Dermis microvascular lymphatic vessel endothelial cell (primary cell): ENCODE measurements around the gene TKFC. TPM values are rescaled to one million over a fixed set of nuclear protein-coding genes. Genes with fewer than 3 reads are reported as not detected.
A peak's percentile ranks its signal among the peaks of the same experiment; 100 is the strongest.
"Not testable (repeated sequence)": the region's sequence is repeated elsewhere in the genome, so short reads cannot be mapped to it uniquely, and the experiment has no call there.

Experiments used
- DNase-seq, 2 donors: peaks; one replicate each; pipeline versions ENCODE4 v3.0.0 to v3.0.0-alpha.2; 2010; ENCODE audit warnings: low read depth in 2 of 2
- total RNA-seq: library from RNA; depleted of rRNA; stranded (reverse); fragments of >200 nt; gene quantifications from 2 replicates; pipeline ENCODE4 v1.2.1, GENCODE V29; 2014

TKFC gene
- total RNA-seq, 1 donor from 2014 or later: 13.2 TPM

GRCh38 chr11:61369372-61370348 lies 36.6 kb downstream of the TKFC start:
- no peak for DNase-seq

DNA sequence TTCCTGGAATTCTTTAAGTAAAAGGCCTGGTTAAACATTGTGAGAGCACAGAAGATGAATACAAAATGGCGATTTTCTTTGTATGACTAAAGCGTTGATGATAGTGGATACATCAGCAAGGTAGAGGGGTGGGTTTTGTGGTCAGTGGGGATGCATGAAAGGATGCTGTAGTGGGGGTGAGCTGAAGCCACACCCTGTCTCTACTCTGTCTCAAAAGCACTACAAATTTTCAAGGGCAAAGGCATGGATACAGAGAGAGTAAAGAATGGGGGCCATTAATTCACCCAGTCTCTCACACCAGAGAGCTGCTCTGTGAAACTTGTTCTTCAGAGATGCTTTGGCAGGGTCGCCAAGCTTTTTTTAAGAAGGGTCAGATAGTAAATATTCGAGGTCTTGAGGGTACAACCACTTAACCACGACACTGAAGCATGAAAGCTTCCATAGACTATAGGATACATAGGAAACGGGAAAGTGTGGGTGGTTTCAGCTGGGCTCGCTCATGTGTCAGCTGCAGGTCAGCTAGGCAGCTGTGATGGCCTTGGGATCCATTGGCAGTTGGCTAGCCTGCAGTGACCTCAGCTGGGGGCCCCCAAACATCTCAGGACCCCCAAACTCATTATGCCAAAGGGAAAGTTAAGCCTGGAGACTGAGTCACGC lies 37.4 kb downstream of the TKFC start:
- no peak for DNase-seq

GRCh38 chr11:61372659-61373420 lies 39.8 kb downstream of the TKFC start:
- no peak for DNase-seq

GRCh38 chr11:61375761-61376108 lies 42.7 kb downstream of the TKFC start:
- no peak for DNase-seq

- DNase-seq: no peak
These were observed 44.6 kb downstream of the TKFC start for GRCh38 chr11:61377461-61378160.

DNA sequence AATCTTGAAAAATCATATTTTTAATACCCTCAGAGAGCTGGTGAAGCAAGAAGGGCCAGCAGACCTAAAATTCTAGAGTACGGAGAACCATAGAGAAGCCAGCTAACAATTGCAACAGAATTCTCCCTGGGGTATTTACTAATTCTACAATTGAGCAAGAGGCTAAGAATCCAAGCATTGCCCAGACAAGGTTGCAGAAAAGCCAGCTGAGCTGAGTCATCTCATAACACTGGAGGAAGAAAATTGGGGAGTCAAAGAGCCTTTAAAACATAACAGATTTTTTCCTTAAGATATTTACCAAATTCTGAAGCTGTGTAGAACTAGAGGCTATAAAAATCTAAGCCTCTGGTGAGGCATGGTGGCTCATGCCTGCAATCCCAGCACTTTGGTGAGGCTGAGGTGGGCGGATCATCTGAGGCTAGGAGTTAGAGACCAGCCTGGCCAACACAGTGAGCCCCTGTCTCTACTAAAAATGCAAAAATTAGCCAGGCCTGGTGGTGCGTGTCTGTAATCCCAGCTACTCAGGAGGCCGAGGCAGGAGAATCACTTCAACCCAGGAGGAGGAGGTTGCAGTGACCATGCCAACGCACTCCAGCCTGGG lies 45.8 kb downstream of the TKFC start:
- no peak for DNase-seq

- DNase-seq: no peak
These were observed 47.9 kb downstream of the TKFC start for GRCh38 chr11:61380884-61381283.

DNA sequence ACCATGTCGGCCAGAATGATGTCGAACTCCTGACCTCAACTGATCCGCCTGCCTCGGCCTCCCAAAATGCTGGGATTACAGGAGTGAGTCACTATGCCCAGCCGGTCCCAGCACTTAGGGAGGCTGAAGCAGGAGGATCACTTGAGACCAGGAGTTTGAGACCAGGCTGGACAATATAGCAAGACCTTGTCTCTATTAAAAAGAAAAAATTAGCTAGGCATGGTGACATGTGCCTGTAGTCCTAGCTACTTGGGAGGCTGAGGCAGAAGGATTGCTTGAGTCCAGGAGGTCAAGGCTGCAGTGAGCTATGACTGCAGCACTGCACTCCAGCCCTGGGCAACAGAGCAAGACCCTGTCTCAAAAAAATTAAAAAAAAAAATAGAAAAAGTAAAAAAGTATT lies 50.8 kb downstream of the TKFC start:
- not testable (repeated sequence) for DNase-seq

DNA sequence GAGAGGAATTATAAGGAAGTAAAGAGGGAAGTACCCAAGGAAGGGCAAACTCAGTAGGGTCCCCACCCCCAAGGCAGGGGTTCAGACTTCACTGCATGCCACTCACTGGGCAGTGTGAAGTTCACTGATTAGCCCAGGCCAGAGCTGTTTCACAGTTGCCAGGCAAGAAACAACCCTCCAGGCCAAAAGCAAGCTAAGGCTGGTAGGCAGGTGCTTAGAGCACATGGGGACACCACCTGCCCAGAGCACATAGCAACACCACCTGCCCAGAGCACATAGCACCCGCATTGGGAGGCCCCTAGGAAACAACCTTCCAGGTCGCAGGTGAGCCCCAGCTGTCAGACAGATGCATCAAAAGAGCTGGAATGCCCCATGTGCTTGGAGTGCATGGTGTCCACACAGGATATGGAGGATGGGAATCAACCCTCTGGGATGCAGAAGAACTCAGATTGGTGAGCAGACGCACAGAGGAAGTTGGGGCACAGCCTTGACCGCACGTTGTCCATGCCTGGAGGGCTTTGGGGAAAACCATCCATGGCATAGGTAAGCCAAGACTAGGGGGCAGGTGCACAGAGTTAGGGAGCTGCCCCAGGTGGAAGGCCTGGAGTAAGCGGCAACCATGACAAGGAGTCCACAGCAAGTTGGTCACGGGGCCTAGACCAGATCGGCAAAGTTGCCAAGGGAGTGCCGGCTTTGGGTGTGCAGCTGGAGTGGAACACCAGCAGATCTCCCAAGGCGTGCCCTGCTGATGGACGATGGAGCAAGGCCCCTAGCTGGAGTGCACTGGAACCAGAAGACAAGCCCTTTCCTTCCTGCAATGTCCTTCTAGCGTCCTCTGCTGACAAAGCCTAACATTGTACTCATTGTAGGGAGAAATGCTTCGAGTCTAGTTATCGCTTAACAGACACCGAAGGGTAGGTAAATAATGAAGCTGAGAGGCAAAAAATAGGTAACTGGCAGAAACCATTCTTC lies 51.5 kb downstream of the TKFC start:
- peak in 1 of 2 donors; percentile 35 for DNase-seq

DNA sequence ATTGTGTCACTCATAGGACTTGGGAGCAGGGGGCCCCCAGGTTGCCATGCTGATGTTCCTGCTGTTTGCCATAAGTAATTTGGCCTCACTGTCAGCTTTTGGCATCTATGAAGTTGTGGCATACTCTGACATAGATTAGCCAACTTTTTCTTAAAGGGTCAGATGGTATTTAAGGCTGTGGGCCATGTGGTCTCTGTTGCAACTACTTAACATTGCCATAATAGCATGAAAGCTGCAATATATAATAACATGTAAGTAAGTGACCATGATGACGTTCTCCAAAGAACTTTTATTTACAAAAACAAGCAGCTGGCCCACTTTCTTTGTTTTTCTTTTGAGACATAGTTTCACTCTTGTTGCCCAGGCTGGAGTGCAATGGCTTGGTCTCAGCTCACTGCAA lies 57.1 kb downstream of the TKFC start:
- no peak for DNase-seq

DNA sequence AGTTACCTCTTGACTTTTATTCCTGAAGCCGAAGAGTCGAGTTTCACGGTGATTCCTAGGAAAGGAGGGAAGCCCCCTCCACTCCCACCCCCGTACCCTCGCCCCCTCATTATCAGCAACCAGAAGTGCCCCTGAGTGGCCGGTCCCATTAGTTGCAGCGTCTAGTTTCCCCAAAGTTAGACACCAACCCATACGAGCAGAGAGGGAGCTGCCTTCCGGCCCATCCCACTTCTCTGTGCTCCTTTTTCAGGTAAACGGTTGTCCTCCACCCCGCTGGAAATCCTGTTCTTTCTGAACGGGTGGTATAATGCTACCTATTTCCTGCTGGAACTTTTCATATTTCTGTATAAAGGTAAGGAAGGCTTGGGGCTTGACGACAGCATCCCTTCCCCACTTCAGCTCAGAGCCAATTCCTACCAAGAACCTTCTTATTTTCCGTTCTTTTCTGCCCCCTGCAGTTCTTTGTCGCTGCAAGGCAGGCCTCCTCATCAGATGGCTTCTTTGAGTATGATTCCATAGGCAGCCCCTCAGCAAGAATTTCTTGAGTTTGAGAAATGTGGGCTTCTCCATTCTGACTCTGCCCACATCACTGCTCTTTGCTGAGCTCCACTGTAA lies 60.1 kb downstream of the TKFC start:
- peak in 1 of 2 donors; percentile 30 for DNase-seq

Other genes with a start within 250 kb of the TKFC start
- gene CD5, start 230.7 kb upstream of the TKFC start, total RNA-seq: not detected in 2 replicates
- gene VPS37C, start 171.8 kb upstream of the TKFC start, total RNA-seq: 5.1 and 7.5 TPM in 2 replicates
- gene PGA3, start 129.7 kb upstream of the TKFC start, total RNA-seq: not detected in 2 replicates
- gene PGA4, start 110.9 kb upstream of the TKFC start, total RNA-seq: not detected in 2 replicates
- gene PGA5, start 92.1 kb upstream of the TKFC start, total RNA-seq: not detected in 2 replicates
- gene VWCE, start 37.9 kb upstream of the TKFC start, total RNA-seq: 2.3 and 3.3 TPM in 2 replicates
- 310 and 356 TPM in 2 replicates for gene DDB1, start 123 bp upstream of the TKFC start, total RNA-seq
- 32.5 and 55.4 TPM in 2 replicates for gene CYB561A3, start 28.7 kb downstream of the TKFC start, total RNA-seq
- 10.4 and 14.9 TPM in 2 replicates for gene TMEM138, start 29.1 kb downstream of the TKFC start, total RNA-seq
- 6.2 and 12.4 TPM in 2 replicates for gene TMEM216, start 59.4 kb downstream of the TKFC start, total RNA-seq
- 9.9 and 15.7 TPM in 2 replicates for gene CPSF7, start 96.7 kb downstream of the TKFC start, total RNA-seq
- 39.1 and 50.7 TPM in 2 replicates for gene SDHAF2, start 96.9 kb downstream of the TKFC start, total RNA-seq
- under 0.01 TPM in 1 of 2 replicates, not detected in the other for gene LRRC10B, start 175.5 kb downstream of the TKFC start, total RNA-seq
- gene SYT7, start 247.8 kb downstream of the TKFC start, total RNA-seq: 0.25 and 0.39 TPM in 2 replicates